RCC 7860 (cell line): Measurements from ENCODE around the gene CCK.

ENCODE experiments used
- DNase-seq: peaks from one replicate; pipeline ENCODE4 v3.0.0-alpha.2; 2015; ENCODE audit warnings: low spot score
- FAIRE-seq: peaks from 2 replicates; lab custom pipeline; 2012; peaks lifted over from hg19 to GRCh38; lab: Jason Lieb, UNC

CCK gene

GRCh38 chr3:42269647-42270046 lies 3.7 kb upstream of the CCK start:
- FAIRE-seq (no peak), DNase-seq (no peak)

- FAIRE-seq, result no peak
- no peak for DNase-seq
Observed at GRCh38 chr3:42267878-42268277, 1.9 kb upstream of the CCK start.

GRCh38 chr3:42265059-42265991 lies 660 bp downstream of the CCK start:
- DNase-seq (no peak), FAIRE-seq (no peak)

GRCh38 chr3:42264399-42265058 lies 1.5 kb downstream of the CCK start:
- no peak for FAIRE-seq
- no peak for DNase-seq

- DNase-seq (no peak), FAIRE-seq (no peak)
Observed at GRCh38 chr3:42263354-42264346, 2.3 kb downstream of the CCK start.

GRCh38 chr3:42262525-42262924 lies 3.5 kb downstream of the CCK start:
- DNase-seq (no peak), FAIRE-seq (no peak)

GRCh38 chr3:42257007-42257406 lies 9.0 kb downstream of the CCK start:
- no peak for DNase-seq
- no peak for FAIRE-seq

- peak; percentile 49 for DNase-seq
- peak; percentile 30 for FAIRE-seq
Observed at GRCh38 chr3:42256135-42256819, 9.7 kb downstream of the CCK start.

GRCh38 chr3:42254566-42254965 lies 11.4 kb downstream of the CCK start:
- DNase-seq (no peak), FAIRE-seq (no peak)

- no peak for DNase-seq
- FAIRE-seq, result no peak
Observed at GRCh38 chr3:42250761-42251160, 15.2 kb downstream of the CCK start.

- FAIRE-seq, result no peak
Observed at GRCh38 chr3:42247576-42248027, 18.4 kb downstream of the CCK start.

GRCh38 chr3:42246091-42246490 lies 19.9 kb downstream of the CCK start:
- no peak for DNase-seq
- no peak for FAIRE-seq

More at GRCh38 chr3:42247576-42248027, 18.4 kb downstream of the CCK start:
- peak; percentile 13 for DNase-seq

- no peak for FAIRE-seq
- DNase-seq, result no peak
Observed at GRCh38 chr3:42236611-42237010, 29.4 kb downstream of the CCK start.

- FAIRE-seq, result no peak
- no peak for DNase-seq
Observed at GRCh38 chr3:42235532-42235931, 30.5 kb downstream of the CCK start.

- FAIRE-seq, result no peak
- DNase-seq, result no peak
Observed at GRCh38 chr3:42230860-42231259, 35.1 kb downstream of the CCK start.

GRCh38 chr3:42229942-42230688 lies 35.9 kb downstream of the CCK start:
- DNase-seq, result peak; percentile 37
- no peak for FAIRE-seq

GRCh38 chr3:42229266-42229941 lies 36.6 kb downstream of the CCK start:
- FAIRE-seq (no peak), DNase-seq (no peak)

- DNase-seq, result no peak
Observed at GRCh38 chr3:42228796-42229195, 37.2 kb downstream of the CCK start.

More at GRCh38 chr3:42228796-42229195, 37.2 kb downstream of the CCK start:
- FAIRE-seq, result no peak
